HFFc6 (cell line): ENCODE data around the gene ERC2. TPM values are rescaled to one million over a fixed set of nuclear protein-coding genes. Genes with fewer than 3 reads are reported as not detected.

Experiments used
- DNase-seq: peaks from one replicate; pipeline ENCODE4 v3.0.0-alpha.2; 2018
- H3K27ac Mint-ChIP-seq: 2 replicates; pipeline ENCODE4 v1.8.0; 2020; ENCODE audit warnings: mild to moderate bottlenecking, mixed read lengths
- H3K27me3 Mint-ChIP-seq: 2 replicates; pipeline ENCODE4 v1.8.0; 2021; ENCODE audit warnings: mild to moderate bottlenecking, moderate library complexity, mixed read lengths; ENCODE audit not compliant: insufficient read depth
- H3K36me3 Mint-ChIP-seq: 2 replicates; pipeline ENCODE4 v1.8.0; 2021; ENCODE audit warnings: low read depth, mixed read lengths
- H3K4me1 Mint-ChIP-seq: 2 replicates; pipeline ENCODE4 v1.8.0; 2020; ENCODE audit warnings: low read depth, mixed read lengths
- H3K4me3 Mint-ChIP-seq: 2 replicates; pipeline ENCODE4 v1.8.0; 2020; ENCODE audit warnings: mild to moderate bottlenecking, moderate library complexity, mixed read lengths
- H3K9me3 Mint-ChIP-seq: 2 replicates; pipeline ENCODE4 v1.8.0; 2020; ENCODE audit warnings: mild to moderate bottlenecking, mixed read lengths
- total RNA-seq, 6 experiments: library from RNA; stranded (reverse); fragmentation: NEBNext Ultra II Directional; extraction: Animal tissue kit (Norgen Biotek cat#: 25700); gene quantifications; 2 replicates in 1 of 6; 3 replicates in 5 of 6; pipeline ENCODE4 v1.2.3, GENCODE V29; 2021
- TF ChIP-seq, protein P1 (sequence below): fragments of 200-600 bp; sonication (generic); IDR thresholded peaks from 2 replicates; pipeline ENCODE4 v1.5.0; 2021; ENCODE audit warnings: antibody characterized with exemption, mild to moderate bottlenecking

The ERC2 gene
- total RNA-seq, 6 experiments from 2014 or later, result 0.11 TPM; not detected in 5

DNA sequence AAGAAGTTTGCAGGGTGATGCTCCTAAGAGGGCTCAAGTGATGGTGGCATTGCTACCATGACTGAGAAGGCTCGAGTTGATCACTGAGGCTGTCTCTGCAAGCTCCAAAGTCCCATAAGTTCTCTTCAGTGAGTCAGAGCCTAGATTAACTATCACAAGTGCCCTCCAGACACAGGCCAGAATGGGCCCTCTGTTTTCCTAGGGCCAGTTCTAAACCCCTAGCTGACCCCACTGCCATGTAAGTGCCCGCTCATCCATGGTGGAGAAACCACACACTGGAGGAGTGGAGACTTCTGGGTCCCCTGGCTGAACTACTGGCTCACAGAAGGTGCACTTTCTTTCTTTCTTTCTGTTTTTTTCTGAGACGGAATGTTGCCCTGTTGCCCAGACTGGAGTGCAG is 893.6 kb downstream of the ERC2 start:
- H3K4me1 Mint-ChIP-seq, result no peaks in the 10 kb centered on the region; the same call in 1 of the 2 replicates
- H3K36me3 Mint-ChIP-seq, result no peaks in the 10 kb centered on the region; the same call in 1 of the 2 replicates
- peaks cover 21% of the 10 kb centered on the region for H3K27me3 Mint-ChIP-seq
- no peak overlapping the region for H3K4me3 Mint-ChIP-seq
- peaks cover 4% of the 10 kb centered on the region; the same call in 1 of the 2 replicates for H3K9me3 Mint-ChIP-seq
- no peak overlapping the region for H3K27ac Mint-ChIP-seq
- DNase-seq, result no peak
- TF ChIP-seq, protein P1, sequence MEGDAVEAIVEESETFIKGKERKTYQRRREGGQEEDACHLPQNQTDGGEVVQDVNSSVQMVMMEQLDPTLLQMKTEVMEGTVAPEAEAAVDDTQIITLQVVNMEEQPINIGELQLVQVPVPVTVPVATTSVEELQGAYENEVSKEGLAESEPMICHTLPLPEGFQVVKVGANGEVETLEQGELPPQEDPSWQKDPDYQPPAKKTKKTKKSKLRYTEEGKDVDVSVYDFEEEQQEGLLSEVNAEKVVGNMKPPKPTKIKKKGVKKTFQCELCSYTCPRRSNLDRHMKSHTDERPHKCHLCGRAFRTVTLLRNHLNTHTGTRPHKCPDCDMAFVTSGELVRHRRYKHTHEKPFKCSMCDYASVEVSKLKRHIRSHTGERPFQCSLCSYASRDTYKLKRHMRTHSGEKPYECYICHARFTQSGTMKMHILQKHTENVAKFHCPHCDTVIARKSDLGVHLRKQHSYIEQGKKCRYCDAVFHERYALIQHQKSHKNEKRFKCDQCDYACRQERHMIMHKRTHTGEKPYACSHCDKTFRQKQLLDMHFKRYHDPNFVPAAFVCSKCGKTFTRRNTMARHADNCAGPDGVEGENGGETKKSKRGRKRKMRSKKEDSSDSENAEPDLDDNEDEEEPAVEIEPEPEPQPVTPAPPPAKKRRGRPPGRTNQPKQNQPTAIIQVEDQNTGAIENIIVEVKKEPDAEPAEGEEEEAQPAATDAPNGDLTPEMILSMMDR, result no peak

DNA sequence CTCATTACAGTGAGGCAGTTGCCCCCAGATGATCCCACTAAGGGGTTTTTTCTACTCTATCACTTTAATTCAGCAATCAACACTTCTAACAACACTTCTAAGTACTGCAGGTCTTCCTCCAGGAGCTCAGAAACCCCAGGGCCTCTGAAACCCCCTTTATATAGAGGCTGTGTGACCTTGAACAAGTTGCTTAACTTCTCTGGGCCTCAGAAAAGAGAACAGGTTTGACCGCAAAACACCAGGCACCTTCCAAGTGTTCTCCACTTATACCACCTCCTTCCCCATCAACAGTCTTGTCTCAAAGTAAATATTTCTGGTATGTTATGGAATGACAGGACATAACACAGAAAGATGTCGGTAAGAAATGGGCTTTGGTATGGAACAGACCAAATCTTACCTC is 895.5 kb downstream of the ERC2 start:
- DNase-seq, result no peak
- Mint-ChIP-seq H3K27ac (no peak overlapping the region), H3K4me1 (no peaks in the 10 kb centered on the region; the same call in 1 of the 2 replicates), H3K9me3 (no peaks in the 10 kb centered on the region), H3K36me3 (no peaks in the 10 kb centered on the region), H3K4me3 (no peak overlapping the region), H3K27me3 (peaks cover 13% of the 10 kb centered on the region)
- TF ChIP-seq, protein P1, result no peak

DNA sequence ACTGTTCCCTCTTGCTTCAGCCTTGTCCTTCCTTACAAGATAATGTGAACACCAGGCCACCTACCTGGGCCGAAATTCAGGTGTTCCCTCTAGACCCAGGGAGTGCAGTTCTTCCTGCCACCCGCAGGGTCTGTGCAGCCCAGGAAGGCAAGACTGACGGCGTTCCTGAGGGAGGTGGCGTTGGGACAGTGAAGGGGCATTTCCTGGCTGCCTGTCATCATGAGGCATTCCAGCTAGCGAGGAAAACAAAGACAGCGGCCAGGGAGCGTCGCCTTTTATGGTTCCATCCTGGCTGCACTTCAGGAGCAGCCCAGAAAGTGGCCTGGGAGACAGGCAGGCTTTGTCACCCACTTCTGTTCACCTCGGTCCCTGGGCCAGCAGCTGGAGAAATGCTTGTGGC is 896.4 kb downstream of the ERC2 start:
- Mint-ChIP-seq H3K4me3 (no peak overlapping the region), H3K36me3 (no peaks in the 10 kb centered on the region), H3K27ac (no peak overlapping the region), H3K9me3 (no peaks in the 10 kb centered on the region), H3K27me3 (peaks cover 13% of the 10 kb centered on the region), H3K4me1 (peaks cover 7% of the 10 kb centered on the region; the same call in 1 of the 2 replicates)
- DNase-seq, result no peak
- TF ChIP-seq, protein P1, result peak; percentile 16; the same call in 1 of the 2 replicates

DNA sequence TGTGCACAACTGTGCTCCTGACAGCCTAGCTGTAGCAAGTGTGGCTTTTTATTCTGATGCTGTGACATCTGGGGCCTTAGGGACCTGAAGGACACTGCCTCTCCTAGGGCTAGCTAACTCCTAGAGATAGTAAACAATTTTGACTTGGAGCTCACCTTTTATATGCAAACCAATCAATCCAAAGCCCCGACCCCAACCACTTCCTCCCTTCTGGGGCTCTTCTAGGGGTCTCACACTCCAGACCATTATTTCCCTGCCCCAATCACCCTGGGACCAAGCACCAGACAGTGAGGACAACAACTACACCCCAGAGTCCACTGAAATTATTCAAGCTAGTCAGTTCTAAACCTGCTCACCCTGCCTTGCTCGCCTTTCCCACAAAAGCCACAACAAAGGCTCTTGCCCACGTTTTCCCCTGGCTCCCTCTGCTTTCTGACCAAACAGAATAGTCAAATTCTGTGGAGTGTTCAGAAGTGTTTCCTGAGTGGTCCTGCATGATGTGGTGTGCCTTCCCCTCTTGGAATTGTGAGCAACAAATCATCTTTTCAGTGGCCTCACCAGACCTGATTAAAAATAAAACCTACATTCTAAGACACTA is 897.0 kb downstream of the ERC2 start:
- no peak overlapping the region for H3K27ac Mint-ChIP-seq
- DNase-seq, result no peak
- TF ChIP-seq, protein P1, result no peak

DNA sequence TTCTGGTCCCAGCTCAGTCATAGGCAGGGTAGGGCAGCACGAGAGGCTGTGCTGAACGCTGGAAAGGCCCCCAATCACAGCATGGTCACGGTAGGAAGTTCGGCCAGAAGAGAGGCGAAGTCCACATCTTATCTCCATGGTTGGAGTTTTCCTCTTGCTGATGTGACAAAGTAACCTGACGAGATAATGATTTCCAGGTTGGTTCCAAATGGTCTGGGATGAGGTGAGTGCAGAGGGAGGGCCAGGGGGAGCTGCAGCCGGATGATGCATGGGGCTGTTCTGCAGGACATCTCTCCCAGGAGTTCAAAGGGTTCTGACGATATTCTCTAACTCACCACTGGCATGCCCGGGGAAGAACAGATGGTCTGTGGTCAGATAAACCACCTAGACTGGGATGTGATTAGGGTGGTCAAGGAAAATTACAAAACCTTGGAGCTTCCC is 898.0 kb downstream of the ERC2 start:
- no peak overlapping the region for H3K27ac Mint-ChIP-seq
- no peak overlapping the region for H3K4me3 Mint-ChIP-seq

More for the DNA sequence above, 897.0 kb downstream of the ERC2 start:
- H3K9me3 Mint-ChIP-seq, result no peaks in the 10 kb centered on the region
- H3K36me3 Mint-ChIP-seq, result no peaks in the 10 kb centered on the region
- peaks cover 7% of the 10 kb centered on the region; the same call in 1 of the 2 replicates for H3K4me1 Mint-ChIP-seq
- no peak overlapping the region for H3K4me3 Mint-ChIP-seq
- peaks cover 13% of the 10 kb centered on the region for H3K27me3 Mint-ChIP-seq

More for the DNA sequence above, 898.0 kb downstream of the ERC2 start:
- peaks cover 7% of the 10 kb centered on the region; the same call in 1 of the 2 replicates for H3K4me1 Mint-ChIP-seq
- peaks cover 14% of the 10 kb centered on the region for H3K27me3 Mint-ChIP-seq
- H3K9me3 Mint-ChIP-seq, result no peaks in the 10 kb centered on the region
- H3K36me3 Mint-ChIP-seq, result no peaks in the 10 kb centered on the region
- TF ChIP-seq, protein P1, result no peak
- no peak for DNase-seq
